PC-9 (cell line): ENCODE data around the gene GGNBP2.

Source experiments
- EZH2 ChIP-seq: fragments of 200-600 bp; sonication (generic); IDR thresholded peaks from 2 replicates; pipeline ENCODE4 v1.8.0; 2017; ENCODE audit warnings: antibody characterized with exemption, low read depth
- TF ChIP-seq, protein P1 (sequence below): fragments of 200-600 bp; sonication (generic); conservative IDR thresholded peaks from 2 replicates; pipeline ENCODE4 v1.6.1; 2017; ENCODE audit warnings: mixed run types, antibody characterized with exemption, mild to moderate bottlenecking, moderate library complexity

- TF ChIP-seq, protein P1, sequence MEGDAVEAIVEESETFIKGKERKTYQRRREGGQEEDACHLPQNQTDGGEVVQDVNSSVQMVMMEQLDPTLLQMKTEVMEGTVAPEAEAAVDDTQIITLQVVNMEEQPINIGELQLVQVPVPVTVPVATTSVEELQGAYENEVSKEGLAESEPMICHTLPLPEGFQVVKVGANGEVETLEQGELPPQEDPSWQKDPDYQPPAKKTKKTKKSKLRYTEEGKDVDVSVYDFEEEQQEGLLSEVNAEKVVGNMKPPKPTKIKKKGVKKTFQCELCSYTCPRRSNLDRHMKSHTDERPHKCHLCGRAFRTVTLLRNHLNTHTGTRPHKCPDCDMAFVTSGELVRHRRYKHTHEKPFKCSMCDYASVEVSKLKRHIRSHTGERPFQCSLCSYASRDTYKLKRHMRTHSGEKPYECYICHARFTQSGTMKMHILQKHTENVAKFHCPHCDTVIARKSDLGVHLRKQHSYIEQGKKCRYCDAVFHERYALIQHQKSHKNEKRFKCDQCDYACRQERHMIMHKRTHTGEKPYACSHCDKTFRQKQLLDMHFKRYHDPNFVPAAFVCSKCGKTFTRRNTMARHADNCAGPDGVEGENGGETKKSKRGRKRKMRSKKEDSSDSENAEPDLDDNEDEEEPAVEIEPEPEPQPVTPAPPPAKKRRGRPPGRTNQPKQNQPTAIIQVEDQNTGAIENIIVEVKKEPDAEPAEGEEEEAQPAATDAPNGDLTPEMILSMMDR = no peak
- no peak for TF ChIP-seq EZH2
Observed at GRCh38 chr17:36591434-36592315, 47.0 kb downstream of the GGNBP2 start, which contains the start of gene DHRS11.
